Iris pigment epithelial cell (primary cell): ENCODE measurements around the gene XIRP1.
A peak's percentile ranks its signal among the peaks of the same experiment; 100 is the strongest.

Source experiments
- DNase-seq: peaks from one replicate; pipeline ENCODE4 v3.0.0-alpha.2; 2011; ENCODE audit warnings: low read depth

Gene XIRP1

GRCh38 chr3:39142067-39142466 is 50.3 kb downstream of the XIRP1 start:
- DNase-seq, result no peak

DNA sequence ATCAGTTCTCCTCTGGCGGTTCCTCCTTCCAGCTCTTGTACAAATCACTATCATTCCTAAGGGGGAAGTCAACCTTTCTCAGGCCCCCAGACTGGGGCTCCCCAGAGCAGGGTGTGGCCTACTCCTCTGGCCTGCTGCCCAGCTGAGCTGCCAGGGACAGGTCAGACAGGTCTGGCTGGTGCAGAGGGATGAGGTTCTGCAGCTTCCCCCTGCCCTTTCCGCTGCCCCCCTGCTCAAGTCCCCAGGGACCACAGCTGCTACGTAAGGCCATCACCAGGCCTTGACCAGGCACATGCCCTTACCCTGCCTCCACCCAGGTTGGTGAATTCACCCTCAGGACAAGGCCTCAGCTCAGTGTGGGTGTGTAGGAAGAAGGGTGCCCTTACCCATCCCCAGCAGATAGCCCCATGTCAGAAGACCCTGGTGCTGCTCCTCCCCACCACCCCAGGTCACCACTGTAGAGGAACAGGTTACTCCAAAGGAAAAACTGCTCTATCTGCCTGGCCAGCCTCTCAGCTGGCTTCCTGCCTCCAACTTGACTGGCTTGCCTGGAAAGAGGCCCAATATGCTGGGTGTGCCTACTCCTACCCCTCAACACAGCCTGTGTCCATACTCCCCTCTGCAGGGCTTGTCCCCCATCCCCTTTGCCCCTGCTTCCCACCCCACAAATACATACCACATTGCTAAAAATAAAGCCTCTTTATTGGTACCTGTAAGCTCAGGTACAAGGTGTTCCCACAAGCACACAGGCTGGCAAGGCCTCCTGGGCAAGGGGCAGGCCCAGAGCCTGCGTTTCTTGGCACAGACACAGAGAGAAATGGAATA is 51.0 kb downstream of the XIRP1 start:
- peak; percentile 63 for DNase-seq

DNA sequence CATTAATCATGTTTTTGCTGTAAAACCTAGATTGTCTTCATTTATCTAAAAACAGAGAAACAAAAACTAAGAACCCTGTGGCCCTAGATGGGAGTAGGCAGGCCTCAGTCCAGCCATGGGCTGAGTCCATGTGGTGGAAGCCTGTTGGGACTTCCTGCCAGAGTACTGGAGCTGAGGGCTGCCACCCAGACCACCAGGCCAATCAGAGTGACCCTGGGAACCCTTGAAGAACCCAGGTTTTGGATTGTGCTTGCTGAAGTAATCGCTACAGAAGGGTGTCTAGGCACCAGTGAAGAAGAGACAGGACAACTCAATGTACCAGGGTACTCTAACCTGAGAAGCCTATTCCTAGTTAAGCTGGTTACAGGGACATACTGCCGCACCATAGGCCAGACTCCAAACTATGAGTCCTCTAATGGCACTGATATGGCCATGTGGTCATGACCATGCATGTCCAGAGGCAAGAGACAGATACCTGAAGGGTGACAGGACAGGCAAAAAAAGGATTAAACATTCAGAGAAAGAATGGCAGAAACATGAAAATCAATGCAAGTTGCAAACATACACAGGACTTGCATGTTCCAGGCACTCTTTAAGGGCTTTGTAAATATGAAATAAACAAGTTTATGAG is 51.9 kb downstream of the XIRP1 start:
- DNase-seq, result no peak

DNA sequence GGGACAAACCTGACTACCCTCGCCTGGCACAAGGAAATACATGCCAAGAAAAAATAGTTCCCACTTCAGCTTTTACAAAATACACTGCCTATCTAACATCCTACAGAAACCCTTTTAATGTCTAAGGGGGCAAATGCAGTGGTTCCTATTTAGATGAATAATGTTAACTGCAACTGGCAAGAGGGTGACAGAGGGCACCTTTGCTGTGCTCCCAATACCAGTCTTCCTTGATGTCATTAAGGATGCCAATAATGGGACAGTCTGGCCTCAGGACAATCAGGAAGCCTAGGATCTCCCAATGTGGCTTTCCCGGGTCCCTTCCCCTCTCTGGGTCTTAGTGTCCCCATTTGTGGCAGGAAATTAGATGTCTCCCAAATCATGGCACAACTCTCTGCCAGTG is 53.0 kb downstream of the XIRP1 start:
- DNase-seq, result no peak

DNA sequence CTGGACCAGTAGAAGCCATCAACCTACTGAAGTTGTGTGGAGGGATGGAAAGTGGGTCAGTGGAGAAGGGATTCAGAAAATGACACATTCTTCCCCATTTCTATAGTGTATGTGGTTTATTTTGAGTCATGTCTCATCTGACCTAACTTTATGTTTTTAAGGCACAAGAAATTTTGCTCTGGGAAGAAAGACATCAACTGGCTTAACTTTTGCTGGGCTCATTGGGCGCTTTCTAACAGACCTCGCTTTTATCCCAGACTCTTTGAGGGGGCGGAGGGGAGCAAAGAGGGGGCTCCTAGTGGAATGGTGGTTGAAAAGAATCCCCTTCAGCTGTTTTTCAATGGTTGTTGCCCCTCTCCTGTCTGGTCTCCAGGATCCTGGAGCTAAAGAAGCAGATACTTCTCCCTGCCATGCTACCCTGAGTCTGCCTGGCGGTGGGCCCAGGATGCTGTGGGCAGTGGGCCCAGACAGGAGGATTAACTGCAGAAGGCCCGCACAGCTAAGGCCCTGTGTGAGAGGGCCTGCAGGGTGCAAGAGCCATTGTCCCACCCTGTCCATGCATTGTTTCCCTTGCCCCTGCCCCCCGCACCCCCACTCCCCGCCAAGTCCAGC is 53.5 kb downstream of the XIRP1 start:
- DNase-seq, result peak; percentile 51

DNA sequence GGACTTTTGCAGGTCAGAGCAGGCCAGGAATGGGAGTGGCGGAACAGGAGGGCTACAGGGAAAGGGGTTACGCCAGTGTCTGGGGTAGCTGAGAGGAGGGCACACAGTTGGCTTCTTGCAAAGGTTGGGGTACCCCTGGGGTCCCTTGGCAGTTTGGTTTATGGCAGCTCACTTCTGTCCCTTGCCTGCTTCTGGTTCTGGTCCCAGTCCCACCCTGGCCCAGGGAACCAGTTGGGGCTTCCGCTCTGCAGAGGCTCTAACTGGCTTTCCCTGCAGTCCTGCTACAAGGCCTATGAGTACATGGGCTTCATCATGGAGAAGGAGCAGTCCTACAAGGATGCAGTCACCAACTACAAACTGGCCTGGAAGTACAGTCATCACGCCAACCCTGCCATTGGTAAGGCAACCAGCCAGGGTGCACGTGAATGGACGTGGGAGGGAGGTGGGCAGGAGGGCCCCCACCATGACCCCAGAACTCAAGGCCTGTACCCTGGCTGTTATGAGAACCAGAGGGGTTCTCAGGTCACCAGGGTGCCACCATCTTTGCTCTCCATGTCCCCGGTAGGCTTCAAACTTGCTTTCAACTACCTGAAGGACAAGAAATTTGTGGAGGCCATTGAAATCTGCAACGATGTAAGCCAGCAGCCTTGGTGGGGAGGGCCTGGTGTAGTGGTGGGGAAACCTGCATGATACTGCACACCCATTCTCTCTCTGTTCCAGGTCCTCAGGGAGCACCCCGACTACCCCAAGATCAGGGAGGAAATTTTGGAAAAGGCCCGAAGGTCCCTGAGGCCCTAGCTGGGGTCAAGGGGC is 54.2 kb downstream of the XIRP1 start:
- DNase-seq, result no peak

GRCh38 chr3:39137435-39137936 is 54.9 kb downstream of the XIRP1 start:
- DNase-seq, result no peak

DNA sequence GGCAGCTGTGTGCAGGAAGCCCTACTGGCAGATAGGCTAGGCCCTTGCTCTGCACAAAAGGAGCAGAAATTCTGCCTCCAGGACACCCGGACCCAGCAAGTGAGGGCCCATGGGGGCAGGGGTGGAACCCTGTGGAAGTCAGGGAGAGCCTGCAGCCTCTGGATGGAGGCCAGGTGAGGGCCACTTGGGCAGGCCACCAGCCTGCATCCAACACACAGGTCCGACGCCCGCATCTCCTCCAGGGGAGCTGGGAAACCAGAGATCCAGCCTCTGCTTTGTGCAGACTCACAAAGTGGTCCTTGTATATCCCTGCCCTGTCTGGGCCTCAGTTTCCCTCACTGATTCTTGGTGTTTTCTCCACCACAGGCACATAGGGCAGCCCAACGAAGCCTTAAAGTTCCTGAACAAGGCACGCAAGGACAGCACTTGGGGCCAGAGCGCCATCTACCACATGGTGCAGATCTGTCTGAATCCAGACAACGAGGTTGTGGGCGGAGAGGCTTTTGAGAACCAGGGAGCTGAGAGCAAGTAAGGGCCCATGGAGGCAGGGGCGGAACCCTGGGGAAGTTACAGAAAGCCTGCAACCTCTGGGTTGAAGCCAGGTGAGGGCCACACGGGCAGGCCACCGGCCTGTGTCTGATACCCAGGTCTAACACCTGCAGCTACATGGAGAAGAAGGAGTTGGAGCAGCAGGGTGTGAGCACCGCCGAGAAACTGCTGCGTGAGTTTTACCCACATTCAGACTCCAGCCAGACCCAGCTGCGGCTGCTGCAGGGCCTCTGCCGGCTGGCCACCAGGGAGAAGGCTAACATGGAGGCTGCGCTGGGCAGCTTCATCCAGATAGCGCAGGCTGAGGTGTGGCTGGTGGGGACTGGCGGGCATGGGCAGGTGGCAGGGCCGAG is 55.6 kb downstream of the XIRP1 start:
- DNase-seq, result no peak

GRCh38 chr3:39135170-39135805 is 57.1 kb downstream of the XIRP1 start:
- no peak for DNase-seq

- DNase-seq, result no peak
These were observed 58.1 kb downstream of the XIRP1 start for GRCh38 chr3:39134305-39134704.

- DNase-seq, result no peak
These were observed 58.6 kb downstream of the XIRP1 start for GRCh38 chr3:39133822-39134221.
